GM21447 (cell line): ENCODE measurements around the gene LHX4.

Source experiments
- ATAC-seq: cut with Tn5 transposase; IDR thresholded peaks from one replicate; pipeline ENCODE4 v1.9.1; 2021; ENCODE audit not compliant: unreplicated experiment

LHX4 gene

GRCh38 chr1:180229483-180230415 lies at the start of gene LHX4:
Gene LHX4 (plus strand): TSS chr1:180230264. CDS start chr1:180230530, 266 bp downstream.
- no peak for ATAC-seq

GRCh38 chr1:180181048-180181447 lies 49.0 kb upstream of the LHX4 start:
- ATAC-seq: no peak

- ATAC-seq: no peak
Measured at GRCh38 chr1:180181996-180182642, 47.9 kb upstream of the LHX4 start.

GRCh38 chr1:180182643-180183311 lies 47.3 kb upstream of the LHX4 start:
- no peak for ATAC-seq

GRCh38 chr1:180183426-180183825 lies 46.6 kb upstream of the LHX4 start:
- no peak for ATAC-seq

GRCh38 chr1:180184041-180184440 lies 46.0 kb upstream of the LHX4 start:
- no peak for ATAC-seq

- ATAC-seq: no peak
Measured at GRCh38 chr1:180185281-180185680, 44.8 kb upstream of the LHX4 start.

GRCh38 chr1:180185971-180186645 lies 44.0 kb upstream of the LHX4 start:
- no peak for ATAC-seq

- no peak for ATAC-seq
Measured at GRCh38 chr1:180186831-180187230, 43.2 kb upstream of the LHX4 start.

GRCh38 chr1:180187626-180188025 lies 42.4 kb upstream of the LHX4 start:
- ATAC-seq: no peak

- no peak for ATAC-seq
Measured at GRCh38 chr1:180188091-180188506, 42.0 kb upstream of the LHX4 start.

- ATAC-seq: no peak
Measured at GRCh38 chr1:180188684-180189175, 41.3 kb upstream of the LHX4 start.

GRCh38 chr1:180190091-180190490 lies 40.0 kb upstream of the LHX4 start:
- no peak for ATAC-seq

GRCh38 chr1:180192172-180192571 lies 37.9 kb upstream of the LHX4 start:
- no peak for ATAC-seq

- ATAC-seq: no peak
Measured at GRCh38 chr1:180193141-180194047, 36.7 kb upstream of the LHX4 start.

- no peak for ATAC-seq
Measured at GRCh38 chr1:180194048-180194425, 36.0 kb upstream of the LHX4 start.

- ATAC-seq: no peak
Measured at GRCh38 chr1:180194546-180195207, 35.4 kb upstream of the LHX4 start.

GRCh38 chr1:180195401-180195800 lies 34.7 kb upstream of the LHX4 start:
- ATAC-seq: no peak

- ATAC-seq: no peak
Measured at GRCh38 chr1:180195916-180196315, 34.1 kb upstream of the LHX4 start.
